Measurements from ENCODE around the gene PKP4.

PKP4 gene

GRCh38 chr2:158723181-158723838 is 266.6 kb downstream of the PKP4 start:
- DNase-seq: no peak

GRCh38 chr2:158723921-158724802 is 267.4 kb downstream of the PKP4 start:
- DNase-seq: no peak

- no peak for DNase-seq
Measured at GRCh38 chr2:158724803-158725381, 268.1 kb downstream of the PKP4 start.

- no peak for DNase-seq
Measured at GRCh38 chr2:158725441-158725891, 268.7 kb downstream of the PKP4 start.

GRCh38 chr2:158726911-158727592 is 270.3 kb downstream of the PKP4 start:
- DNase-seq: no peak

GRCh38 chr2:158728422-158728821 is 271.7 kb downstream of the PKP4 start:
- DNase-seq: no peak

GRCh38 chr2:158729451-158729850 is 272.7 kb downstream of the PKP4 start:
- DNase-seq: no peak

GRCh38 chr2:158729873-158730620 is 273.3 kb downstream of the PKP4 start:
- no peak for DNase-seq

- DNase-seq: peak in 1 of 2 donors; percentile 20
Measured at GRCh38 chr2:158730621-158731140, 273.9 kb downstream of the PKP4 start.

- no peak for DNase-seq
Measured at GRCh38 chr2:158731386-158731785, 274.6 kb downstream of the PKP4 start.

Data from inflammatory macrophage (primary cell).